Measurements from ENCODE around the gene TTC7B. TPM values are rescaled to one million over a fixed set of nuclear protein-coding genes. Genes with fewer than 3 reads are reported as not detected.

The TTC7B gene
- total and polyA plus RNA-seq, 10 of the 15 experiments (the other 5 are each of a cell fraction or from before 2014, with no cell fraction given) = under 0.01 to 1.1 (median 0.26) TPM; not detected in 2

DNA sequence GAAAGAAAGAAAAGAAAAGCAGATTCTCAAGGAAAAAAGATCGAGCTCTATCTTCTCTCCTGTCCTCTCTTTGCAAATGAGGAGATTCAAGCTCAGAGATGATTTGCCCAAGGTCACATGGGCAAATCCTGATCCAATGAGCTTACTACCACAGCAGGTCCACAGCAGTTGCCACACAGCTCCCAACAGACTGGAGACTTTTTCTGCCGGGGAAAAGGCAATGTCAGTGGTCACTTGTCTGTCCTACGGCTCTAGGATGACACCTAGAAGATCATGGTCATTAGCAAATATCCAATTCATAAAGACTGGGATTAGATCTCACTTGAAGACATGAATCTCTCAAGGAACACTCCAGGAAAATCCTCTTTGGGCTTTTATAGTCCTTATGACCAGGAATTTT is 58.8 kb downstream of the TTC7B start:
- H3K79me2 ChIP-seq (ENCODE audit: control insufficient read depth, insufficient read depth, low read length) = no peaks in the 10 kb centered on the region
- H3K27ac ChIP-seq (ENCODE audit: control insufficient read depth, insufficient read depth) = no peak overlapping the region
- H3K9ac ChIP-seq (ENCODE audit: control insufficient read depth, insufficient read depth, low read length) = no peak overlapping the region
- TF ChIP-seq EGR1 (IDR thresholded peaks at IDR 0.05; ENCODE audit: borderline replicate concordance in 1 of 2, low read depth in 2 of 2, low read length in 2 of 2) = no peak
- H4K20me1 ChIP-seq (ENCODE audit: control insufficient read depth, insufficient read depth) = no peaks in the 10 kb centered on the region
- H3K4me2 ChIP-seq (ENCODE audit: control insufficient read depth, insufficient read depth) = no peak overlapping the region
- CTCF ChIA-PET = interaction anchor here (0.7 to 2.8 kb wide), 4 partner anchors 23 to 456 kb away, joined by 3 to 14 read pairs (median 4); no protein-coding TSS in a partner anchor
- H3K27me3 ChIP-seq (replicated peaks in 1 of 2; ENCODE audit: control insufficient read depth in 2 of 2, insufficient read depth in 2 of 2, low read length in 1 of 2) = no peaks in the 10 kb centered on the region; a peak in 1 of 4 replicates
- no peak for FAIRE-seq
- intact Hi-C loops (cut with micrococcal nuclease; ENCODE audit: unreplicated experiment) (loop anchor here (5.0 to 10.0 kb wide), 2 partner anchors 360 to 453 kb away; partner anchors contain the start of gene CALM1), in situ Hi-C loops (cut with MboI) (loop anchor here (5.0 kb wide), 1 partner anchor 455 kb away; no protein-coding TSS in a partner anchor)
- RAD21 ChIA-PET (ENCODE audit: unreplicated experiment) = no interaction called here
- peaks cover 6% of the 10 kb centered on the region for H3K4me1 ChIP-seq (ENCODE audit: control insufficient read depth, insufficient read depth, low read length)
- no peaks in the 10 kb centered on the region for H3K36me3 ChIP-seq (ENCODE audit: control insufficient read depth in 2 of 2, insufficient read depth in 2 of 2, low read length in 1 of 2)
- no peak overlapping the region for H2AFZ ChIP-seq (ENCODE audit: control insufficient read depth, low read depth, low read length)
- BruUV-seq (replicated peaks) = no TSS peak
- ATAC-seq = no peak
- POLR2A ChIA-PET = no interaction called here
- WGBS (ENCODE audit: insufficient coverage, insufficient replicate concordance, low lambda C conversion rate, missing lambda C conversion rate) = 50% methylated on average over 3 of the region's 3 CpGs
- no peak for DNase-seq (ENCODE audit: low read depth, low spot score)
- SMC1A ChIA-PET (ENCODE audit: uncharacterized antibody, unreplicated experiment) = interaction anchor here (0.6 kb wide), 2 partner anchors 16 to 415 kb away, joined by 3 read pairs; no protein-coding TSS in a partner anchor
- H3K9me3 ChIP-seq (replicated peaks; ENCODE audit: control insufficient read depth, insufficient read depth, low read length) = no peaks in the 10 kb centered on the region
- H3K4me3 ChIP-seq = no peak overlapping the region

DNA sequence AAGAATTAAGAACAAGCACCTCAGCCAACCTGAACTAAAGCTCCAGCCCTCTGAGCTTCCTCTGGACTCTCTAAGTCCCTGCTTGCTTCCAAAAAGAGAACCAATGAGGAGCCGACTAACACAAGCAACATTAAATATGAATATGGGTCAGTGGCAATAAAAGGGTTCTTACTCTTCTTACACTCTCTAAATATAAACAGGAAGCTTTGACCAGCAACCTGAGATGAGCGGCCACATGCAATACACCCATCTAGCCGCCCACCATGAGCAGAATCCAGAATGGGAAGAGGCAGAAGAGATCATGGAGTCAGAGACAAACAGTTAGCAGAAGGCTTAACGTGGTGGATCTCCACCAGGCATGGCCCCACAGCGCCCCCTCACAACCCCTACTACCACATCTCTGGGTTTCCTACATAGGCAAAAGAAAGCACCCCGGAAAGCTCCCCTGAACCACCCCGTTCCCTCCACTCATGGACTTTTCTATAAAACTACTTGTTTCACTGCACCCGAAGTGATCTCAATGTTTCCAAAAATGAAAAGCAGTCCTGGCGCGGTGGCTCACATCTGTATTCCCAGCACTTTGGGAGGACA is 59.4 kb downstream of the TTC7B start:
- Histone ChIP-seq H3K9me3 (replicated peaks; ENCODE audit: control insufficient read depth, insufficient read depth, low read length) (no peaks in the 10 kb centered on the region), H2AFZ (ENCODE audit: control insufficient read depth, low read depth, low read length) (no peak overlapping the region), H3K79me2 (ENCODE audit: control insufficient read depth, insufficient read depth, low read length) (no peaks in the 10 kb centered on the region), H3K4me1 (ENCODE audit: control insufficient read depth, insufficient read depth, low read length) (peaks cover 6% of the 10 kb centered on the region), H3K4me2 (ENCODE audit: control insufficient read depth, insufficient read depth) (no peak overlapping the region), H3K27ac (ENCODE audit: control insufficient read depth, insufficient read depth) (no peak overlapping the region), H3K36me3 (ENCODE audit: control insufficient read depth in 2 of 2, insufficient read depth in 2 of 2, low read length in 1 of 2) (no peaks in the 10 kb centered on the region), H3K4me3 (no peak overlapping the region), H3K27me3 (replicated peaks in 1 of 2; ENCODE audit: control insufficient read depth in 2 of 2, insufficient read depth in 2 of 2, low read length in 1 of 2) (no peaks in the 10 kb centered on the region; a peak in 1 of 4 replicates), H3K9ac (ENCODE audit: control insufficient read depth, insufficient read depth, low read length) (no peak overlapping the region), H4K20me1 (ENCODE audit: control insufficient read depth, insufficient read depth) (no peaks in the 10 kb centered on the region)
- ChIA-PET CTCF (interaction anchor here (0.9 to 1.2 kb wide), 2 partner anchors 64 to 456 kb away, joined by 3 read pairs; no protein-coding TSS in a partner anchor), SMC1A (ENCODE audit: uncharacterized antibody, unreplicated experiment) (no interaction called here), RAD21 (ENCODE audit: unreplicated experiment) (no interaction called here), POLR2A (no interaction called here)
- in situ Hi-C loops (cut with MboI) (loop anchor here (5.0 kb wide), 1 partner anchor 455 kb away; no protein-coding TSS in a partner anchor), intact Hi-C loops (cut with micrococcal nuclease; ENCODE audit: unreplicated experiment) (loop anchor here (5.0 to 10.0 kb wide), 2 partner anchors 360 to 452 kb away; partner anchors contain the start of gene CALM1)
- BruUV-seq (replicated peaks) = no TSS peak
- no peak for FAIRE-seq
- ATAC-seq = no peak
- no peak for TF ChIP-seq SP1 (IDR thresholded peaks at IDR 0.05; ENCODE audit: low read depth, low read length)
- no peak for TF ChIP-seq CBX3 (IDR thresholded peaks at IDR 0.05; ENCODE audit: borderline replicate concordance, low read depth)
- TF ChIP-seq MEF2A (IDR thresholded peaks at IDR 0.05; ENCODE audit: insufficient read depth, low read depth, low read length) = no peak
- no peak for TF ChIP-seq MTA3 (IDR thresholded peaks at IDR 0.05; ENCODE audit: borderline replicate concordance, low read length)
- no peak for TF ChIP-seq PML (IDR thresholded peaks at IDR 0.05; ENCODE audit: low read length)
- no peak for TF ChIP-seq GATAD2B (conservative IDR thresholded peaks at IDR 0.05; ENCODE audit: low read depth)
- 75% methylated on average over 10 of the region's 10 CpGs for WGBS (ENCODE audit: insufficient coverage, insufficient replicate concordance, low lambda C conversion rate, missing lambda C conversion rate)
- no peak for DNase-seq (ENCODE audit: low read depth, low spot score)
